Brain microvascular endothelial cell (primary cell): ENCODE measurements around the gene LRRC4B.
"Not testable (repeated sequence)": the region's sequence is repeated elsewhere in the genome, so short reads cannot be mapped to it uniquely, and the experiment has no call there.

Experiments used
- DNase-seq: peaks from one replicate; pipeline ENCODE4 v3.0.0-alpha.2; 2020
- H3K27ac ChIP-seq: fragments of 250-450 bp; sonication (Bioruptor Pico); 2 replicates; pipeline ENCODE4 v1.5.1; 2020; ENCODE audit warnings: mild to moderate bottlenecking, moderate library complexity
- H3K27me3 ChIP-seq: fragments of 250-450 bp; sonication (Bioruptor Pico); replicated peaks from 2 replicates; pipeline ENCODE4 v1.5.1; 2020; ENCODE audit warnings: mild to moderate bottlenecking
- H3K36me3 ChIP-seq: fragments of 250-450 bp; sonication (Bioruptor Pico); replicated peaks from 2 replicates; pipeline ENCODE4 v1.5.1; 2020; ENCODE audit warnings: mild to moderate bottlenecking
- H3K4me3 ChIP-seq: 2 replicates; pipeline ENCODE4 v1.5.1; 2011; ENCODE audit warnings: low read depth, mild to moderate bottlenecking, control low read depth, low read length, moderate library complexity
- CTCF ChIP-seq: IDR thresholded peaks from 2 replicates; pipeline ENCODE4 v1.5.1; 2011; ENCODE audit warnings: low read depth, mild to moderate bottlenecking, moderate library complexity, low read length, control low read depth, inconsistent platforms; ENCODE audit errors: missing control alignments
- in situ Hi-C: cut with HindIII; loops from 2 replicates; pipeline ENCODE4 v1.10.0; 2017; ENCODE audit warnings: low sequenced_read_pairs, low pct_ligation_motif_present

The LRRC4B gene

DNA sequence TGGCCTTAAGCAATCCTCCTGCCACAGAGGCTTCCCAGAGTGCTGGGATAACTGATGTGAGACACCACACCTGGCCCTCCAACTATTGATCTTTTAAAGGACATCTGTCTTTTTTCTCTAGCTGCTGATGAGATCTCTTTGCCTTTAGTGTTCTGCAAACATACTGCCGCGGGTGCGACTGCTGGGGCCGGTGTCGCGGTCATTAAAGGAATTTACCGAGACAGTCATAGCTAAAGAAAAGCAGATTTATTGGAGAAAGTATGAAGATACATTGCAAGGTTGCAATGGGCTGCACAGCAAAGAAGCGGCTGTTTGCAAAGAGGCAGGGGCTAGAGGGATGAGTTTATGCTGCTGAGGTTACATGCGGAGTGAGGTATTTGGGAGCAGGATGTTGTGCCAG, 31.2 kb upstream of the LRRC4B start:
- no peak for TF ChIP-seq CTCF
- H3K27ac ChIP-seq, result no peak overlapping the region
- no peak overlapping the region for H3K4me3 ChIP-seq
- no peak for DNase-seq
- no peaks in the 10 kb centered on the region for H3K27me3 ChIP-seq
- in situ Hi-C loops, result no loop called here
- H3K36me3 ChIP-seq, result no peaks in the 10 kb centered on the region

GRCh38 chr19:50590191-50590590, 22.0 kb upstream of the LRRC4B start:
- H3K27ac ChIP-seq, result no peak overlapping the region
- in situ Hi-C loops, result no loop called here
- no peaks in the 10 kb centered on the region for H3K27me3 ChIP-seq
- H3K36me3 ChIP-seq, result no peaks in the 10 kb centered on the region
- DNase-seq, result no peak
- no peak for TF ChIP-seq CTCF
- no peak overlapping the region for H3K4me3 ChIP-seq

- DNase-seq, H3K27ac ChIP-seq, H3K27me3 ChIP-seq, H3K36me3 ChIP-seq, H3K4me3 ChIP-seq, in situ Hi-C loops: not testable (repeated sequence)
Measured at GRCh38 chr19:50581795-50582660, 13.8 kb upstream of the LRRC4B start.

DNA sequence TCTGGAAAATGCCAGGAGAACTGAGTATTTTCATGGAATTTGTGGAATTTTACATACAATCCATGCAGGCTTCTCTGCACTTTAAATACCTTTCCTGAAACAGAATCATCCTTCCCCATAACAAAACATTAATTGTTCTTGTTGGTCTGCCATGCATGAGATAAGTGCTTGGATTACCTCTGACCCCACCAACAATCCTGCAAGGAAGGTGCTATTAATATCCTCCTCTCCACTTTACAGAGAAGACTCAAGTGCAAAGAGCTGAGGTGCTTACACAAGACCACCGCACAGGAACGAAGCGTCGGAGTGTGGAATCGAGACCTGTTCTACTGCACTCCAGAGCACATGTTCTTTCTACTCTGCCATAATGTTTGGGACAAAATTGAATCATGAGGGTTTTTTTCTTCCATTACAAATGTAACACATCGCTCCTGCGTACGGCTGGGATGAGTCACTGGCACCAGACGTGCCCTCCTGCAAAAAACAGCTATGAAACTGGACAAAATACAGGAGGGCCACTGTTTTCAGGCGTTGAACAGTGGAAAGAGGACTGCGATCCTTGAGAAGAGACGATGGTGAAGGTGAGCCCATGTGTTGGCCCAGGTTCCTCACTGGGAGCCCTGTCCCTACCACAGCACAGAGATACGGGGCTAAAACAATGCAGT, 12.9 kb upstream of the LRRC4B start:
- Histone ChIP-seq H3K27ac (no peak overlapping the region), H3K36me3 (no peaks in the 10 kb centered on the region), H3K27me3 (no peaks in the 10 kb centered on the region), H3K4me3 (no peak overlapping the region)
- in situ Hi-C loops, result no loop called here
- DNase-seq, result no peak
- no peak for TF ChIP-seq CTCF

DNA sequence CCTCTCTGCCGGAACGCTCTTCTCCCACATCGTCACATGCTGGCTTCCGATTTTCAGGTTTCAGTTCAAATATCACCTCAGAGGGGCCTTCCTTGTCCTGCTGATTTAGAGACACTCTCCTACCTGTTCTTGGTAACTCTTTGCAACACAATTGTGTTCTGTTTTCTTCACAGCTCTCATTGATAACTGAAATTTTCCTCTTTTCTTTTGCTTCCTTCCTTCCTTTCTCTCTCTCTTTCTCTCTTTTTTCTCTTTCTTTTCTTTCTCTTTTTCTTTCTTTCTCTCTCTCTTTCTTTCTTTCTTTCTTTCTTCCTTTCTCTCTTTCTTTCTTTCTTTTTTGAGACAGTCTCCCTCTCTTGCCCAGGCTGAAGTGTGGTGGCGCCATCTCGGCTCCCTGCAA, 12.0 kb upstream of the LRRC4B start:
- no peak for DNase-seq
- Histone ChIP-seq H3K36me3 (no peaks in the 10 kb centered on the region), H3K4me3 (no peak overlapping the region), H3K27ac (no peak overlapping the region), H3K27me3 (no peaks in the 10 kb centered on the region)
- no peak for TF ChIP-seq CTCF
- in situ Hi-C loops, result no loop called here

- H3K4me3 ChIP-seq, in situ Hi-C loops, H3K36me3 ChIP-seq, DNase-seq, H3K27ac ChIP-seq, H3K27me3 ChIP-seq: not testable (repeated sequence)
Measured at GRCh38 chr19:50576769-50577168, 8.5 kb upstream of the LRRC4B start.
